ENCODE results near the gene DYNLRB1.
"Not testable (repeated sequence)": the region's sequence is repeated elsewhere in the genome, so short reads cannot be mapped to it uniquely, and the experiment has no call there.

The DYNLRB1 gene

DNA sequence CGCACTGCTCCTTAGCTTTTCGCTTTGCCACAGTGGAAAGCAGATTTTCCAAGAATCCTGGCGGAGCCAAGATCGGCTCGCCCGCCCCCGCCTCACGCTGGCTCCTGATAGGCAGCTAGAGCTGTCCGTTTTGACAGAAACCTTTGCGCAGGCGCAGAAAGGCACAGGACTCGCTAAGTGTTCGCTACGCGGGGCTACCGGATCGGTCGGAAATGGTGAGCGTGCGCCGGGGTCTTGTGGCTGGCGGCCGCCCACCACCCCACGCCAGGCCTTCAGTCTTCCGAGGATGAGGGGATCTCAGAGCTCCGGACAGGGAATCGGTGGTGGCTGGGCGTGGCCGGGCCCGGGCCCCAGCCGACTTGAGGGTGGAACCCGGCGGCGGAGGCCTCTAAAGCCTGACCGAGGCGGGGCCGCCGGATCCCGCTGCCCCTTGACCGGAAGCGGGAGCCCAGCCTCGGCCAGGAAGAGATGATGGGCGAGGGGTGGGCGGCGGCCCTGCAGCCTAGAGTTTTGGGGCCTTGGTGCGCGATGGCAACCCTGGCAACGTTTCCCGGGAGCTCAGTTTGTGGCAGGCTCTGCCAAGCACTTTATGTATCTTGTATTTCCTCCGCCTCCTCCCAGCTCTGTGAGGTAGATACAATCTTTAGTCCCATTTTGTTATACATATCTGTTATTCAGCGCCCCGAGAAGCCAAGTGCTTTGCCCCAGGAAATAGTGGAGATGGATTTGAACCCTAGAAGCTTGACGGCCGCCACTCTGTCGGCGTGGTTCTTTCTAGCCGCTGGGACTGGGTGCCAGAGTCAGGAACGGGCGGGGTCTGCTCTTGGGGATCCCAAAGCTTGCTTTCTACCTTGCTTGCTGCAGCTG lies at the start of gene DYNLRB1:
TSS of gene DYNLRB1 (plus strand) at position 176 of the 867 bp plus-strand sequence. CDS start at position 213, 37 bp downstream.
- H3K27ac ChIP-seq: peak within 1 kb of the TSS; percentile 97
- TF ChIP-seq CTCF (conservative IDR thresholded peaks at IDR 0.05): no peak

DNA sequence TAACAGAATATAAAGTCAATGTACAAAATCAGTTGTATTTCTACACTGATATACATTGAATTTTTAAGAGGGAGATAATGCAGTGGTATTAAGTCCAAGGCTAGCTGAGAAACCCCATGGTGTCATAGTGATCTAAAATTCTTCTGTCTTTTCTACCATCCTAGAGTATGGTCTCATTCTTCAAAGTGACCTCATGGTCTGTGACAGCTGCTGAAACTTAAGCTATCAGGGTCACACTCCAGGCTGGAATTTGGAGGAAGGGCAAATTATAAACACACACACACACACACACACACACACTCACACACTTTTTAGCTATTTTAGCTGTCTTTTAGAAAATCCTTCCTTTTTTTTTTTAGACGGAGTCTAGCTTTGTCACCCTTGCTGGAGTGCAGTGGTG lies 47.3 kb upstream of the DYNLRB1 start:
- no peak for TF ChIP-seq CTCF (conservative IDR thresholded peaks at IDR 0.05)

GRCh38 chr20:34472246-34472925 lies 43.8 kb upstream of the DYNLRB1 start:
- no peak for TF ChIP-seq CTCF (conservative IDR thresholded peaks at IDR 0.05)
- H3K27ac ChIP-seq: no peak overlapping the region

More for the DNA sequence above, 47.3 kb upstream of the DYNLRB1 start:
- no peak overlapping the region for H3K27ac ChIP-seq

GRCh38 chr20:34473262-34473883 lies 42.8 kb upstream of the DYNLRB1 start:
- TF ChIP-seq CTCF (conservative IDR thresholded peaks at IDR 0.05): peak; percentile 84
- no peak overlapping the region for H3K27ac ChIP-seq

- no peak overlapping the region for H3K27ac ChIP-seq
- peak; percentile 90 for TF ChIP-seq CTCF (conservative IDR thresholded peaks at IDR 0.05)
Measured at GRCh38 chr20:34475979-34476736, 40.1 kb upstream of the DYNLRB1 start.

DNA sequence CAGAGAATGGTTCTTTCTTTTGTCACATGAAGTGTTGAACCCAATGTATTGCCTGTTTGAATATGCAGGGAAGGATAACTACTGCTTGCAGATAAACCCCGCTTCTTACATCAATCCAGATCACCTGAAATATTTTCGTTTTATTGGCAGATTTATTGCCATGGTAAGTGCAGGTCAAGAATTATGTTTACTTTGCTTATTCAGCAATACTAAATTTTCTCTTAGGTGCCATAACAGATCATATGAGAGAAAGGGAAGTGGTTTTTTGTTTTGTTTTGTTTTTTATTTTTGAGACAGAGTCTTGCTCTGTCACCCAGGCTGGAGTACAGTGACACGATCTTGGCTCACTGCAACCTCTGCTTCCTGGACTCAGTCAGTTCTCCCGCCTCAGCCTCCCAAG lies 36.6 kb upstream of the DYNLRB1 start:
- no peak overlapping the region for H3K27ac ChIP-seq
- no peak for TF ChIP-seq CTCF (conservative IDR thresholded peaks at IDR 0.05)

DNA sequence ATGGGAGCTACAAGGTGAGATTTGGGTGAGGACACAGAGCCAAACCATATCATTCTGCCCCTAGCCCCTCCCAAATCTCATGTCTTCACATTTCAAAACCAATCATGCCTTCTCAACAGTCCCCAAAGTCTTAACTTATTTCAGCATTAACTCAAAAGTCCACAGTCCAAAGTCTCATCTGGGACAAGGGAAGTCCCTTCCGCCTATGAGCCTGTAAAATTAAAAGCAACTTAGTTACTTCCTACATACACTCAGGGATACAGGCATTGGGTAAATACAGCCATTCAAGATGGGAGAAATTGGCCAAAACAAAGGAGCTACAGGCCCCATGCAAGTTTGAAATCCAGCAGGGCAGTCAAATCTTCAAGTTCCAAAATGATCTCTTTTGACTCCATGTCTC lies 34.1 kb upstream of the DYNLRB1 start:
- H3K27ac ChIP-seq: not testable (repeated sequence)

GRCh38 chr20:34483585-34484220 lies 32.5 kb upstream of the DYNLRB1 start:
- H3K27ac ChIP-seq: not testable (repeated sequence)

Data from VCaP (cell line).